Peyer's patch (tissue), 4 donors: Measurements from ENCODE around the gene FAM83G.
"Not testable (repeated sequence)": the region's sequence is repeated elsewhere in the genome, so short reads cannot be mapped to it uniquely, and the experiment has no call there.

ENCODE experiments used
- CTCF ChIP-seq, 6 experiments: fragments of 450-650 bp in 4 of 6; fragments of 200-600 bp in 2 of 6; sonication (generic) in 1 of 6; IDR thresholded peaks; one replicate each; pipeline ENCODE4 v1.5.1; 2017 to 2019; ENCODE audit warnings: antibody characterized with exemption in 6 of 6, mild to moderate bottlenecking in 3 of 6, moderate library complexity in 1 of 6
- POLR2A ChIP-seq, 2 donors: fragments of 450-650 bp; IDR thresholded peaks; one replicate each; pipeline ENCODE4 v1.5.1; 2017; ENCODE audit warnings: antibody characterized with exemption in 2 of 2, mild to moderate bottlenecking in 2 of 2, moderate library complexity in 2 of 2

DNA sequence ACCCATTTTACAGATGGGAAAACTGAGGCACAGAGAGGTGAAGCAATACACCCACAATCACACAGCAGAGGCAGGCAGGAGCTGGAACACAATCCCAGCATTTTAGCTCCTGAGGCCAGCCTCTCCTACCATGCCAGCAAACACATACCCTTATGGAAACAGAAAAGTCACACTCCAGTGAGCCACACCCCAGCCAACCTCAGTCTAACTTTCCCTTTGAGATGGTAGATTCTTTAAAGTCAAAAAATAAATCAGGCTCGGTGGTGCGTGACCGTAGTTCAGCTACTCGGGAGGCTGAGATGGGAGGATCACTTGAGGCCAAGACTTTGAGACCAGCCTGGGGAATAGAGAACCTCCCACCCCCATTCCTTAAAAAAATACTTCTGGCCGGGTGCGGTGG lies 31.6 kb upstream of the FAM83G start:
- not testable (repeated sequence) for TF ChIP-seq POLR2A, CTCF (IDR thresholded peaks at IDR 0.05)
